ENCODE results near the gene TRPV6. TPM values are rescaled to one million over a fixed set of nuclear protein-coding genes. Genes with fewer than 3 reads are reported as not detected.

The TRPV6 gene
- total RNA-seq, 1 experiment from 2014 or later: not detected

DNA sequence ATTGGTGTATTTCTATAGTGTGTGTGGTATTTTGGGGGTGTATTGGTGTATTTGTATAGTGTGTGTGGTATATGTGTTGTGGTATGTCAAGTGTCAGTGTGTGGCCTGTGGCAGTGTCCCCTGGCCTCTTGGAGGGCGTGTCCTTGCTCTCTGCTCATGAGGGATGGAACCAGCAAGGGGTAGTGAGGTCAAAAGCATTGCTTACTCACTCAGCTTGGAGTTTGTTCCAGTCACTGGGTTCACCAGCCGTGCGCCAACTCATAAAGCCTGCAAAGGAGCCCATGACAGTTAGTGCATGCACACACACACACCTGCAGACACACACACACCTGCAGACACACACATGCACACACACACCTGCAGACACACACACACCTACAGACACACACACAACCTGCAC is 4.3 kb upstream of the TRPV6 start:
- Histone ChIP-seq H3K27me3 (replicated peaks; ENCODE audit: insufficient read depth, low read depth, low read length, poor library complexity) (peaks cover 4% of the 10 kb centered on the region), H3K27ac (ENCODE audit: low read depth, low read length, poor library complexity, severe bottlenecking) (no peak overlapping the region), H3K4me3 (ENCODE audit: low read depth, low read length, poor library complexity, severe bottlenecking) (no peak overlapping the region), H3K36me3 (ENCODE audit: insufficient read depth, low read length, poor library complexity, severe bottlenecking) (no peaks in the 10 kb centered on the region), H3K4me1 (ENCODE audit: insufficient read depth, low read length, poor library complexity, severe bottlenecking) (no peaks in the 10 kb centered on the region), H3K9me3 (ENCODE audit: low read depth, low read length, poor library complexity, severe bottlenecking) (no peaks in the 10 kb centered on the region)
- CTCF ChIA-PET: no interaction called here
- no TSS peak for BruUV-seq (replicated peaks)
- DNase-seq (ENCODE audit: low spot score): no peak
- TF ChIP-seq CTCF (conservative IDR thresholded peaks at IDR 0.05; ENCODE audit: low read depth, low read length) (no peak), EZH2 (IDR thresholded peaks at IDR 0.05; ENCODE audit: borderline replicate concordance, low read depth, low read length, poor library complexity, severe bottlenecking) (no peak)
- POLR2A ChIA-PET (ENCODE audit: low non-redundant PET): no interaction called here
- intact Hi-C loops (cut with micrococcal nuclease; ENCODE audit: unreplicated experiment): no loop called here

GRCh38 chr7:142887282-142888015 is 1.9 kb upstream of the TRPV6 start:
- Histone ChIP-seq H3K4me3 (ENCODE audit: low read depth, low read length, poor library complexity, severe bottlenecking) (no peak overlapping the region), H3K9me3 (ENCODE audit: low read depth, low read length, poor library complexity, severe bottlenecking) (no peaks in the 10 kb centered on the region), H3K27me3 (replicated peaks; ENCODE audit: insufficient read depth, low read depth, low read length, poor library complexity) (peaks cover 16% of the 10 kb centered on the region), H3K36me3 (ENCODE audit: insufficient read depth, low read length, poor library complexity, severe bottlenecking) (no peaks in the 10 kb centered on the region), H3K4me1 (ENCODE audit: insufficient read depth, low read length, poor library complexity, severe bottlenecking) (no peaks in the 10 kb centered on the region), H3K27ac (ENCODE audit: low read depth, low read length, poor library complexity, severe bottlenecking) (no peak overlapping the region)
- POLR2A ChIA-PET (ENCODE audit: low non-redundant PET): no interaction called here
- no TSS peak for BruUV-seq (replicated peaks)
- DNase-seq (ENCODE audit: low spot score): no peak
- TF ChIP-seq EZH2 (IDR thresholded peaks at IDR 0.05; ENCODE audit: borderline replicate concordance, low read depth, low read length, poor library complexity, severe bottlenecking) (no peak), CTCF (conservative IDR thresholded peaks at IDR 0.05; ENCODE audit: low read depth, low read length) (no peak)
- CTCF ChIA-PET: no interaction called here
- intact Hi-C loops (cut with micrococcal nuclease; ENCODE audit: unreplicated experiment): no loop called here

- TF ChIP-seq CTCF (conservative IDR thresholded peaks at IDR 0.05; ENCODE audit: low read depth, low read length): no peak
- no peak for TF ChIP-seq EZH2 (IDR thresholded peaks at IDR 0.05; ENCODE audit: borderline replicate concordance, low read depth, low read length, poor library complexity, severe bottlenecking)
- Histone ChIP-seq H3K4me3 (ENCODE audit: low read depth, low read length, poor library complexity, severe bottlenecking) (no peak overlapping the region), H3K27me3 (replicated peaks; ENCODE audit: insufficient read depth, low read depth, low read length, poor library complexity) (peaks cover 22% of the 10 kb centered on the region), H3K27ac (ENCODE audit: low read depth, low read length, poor library complexity, severe bottlenecking) (no peak overlapping the region), H3K4me1 (ENCODE audit: insufficient read depth, low read length, poor library complexity, severe bottlenecking) (no peaks in the 10 kb centered on the region), H3K36me3 (ENCODE audit: insufficient read depth, low read length, poor library complexity, severe bottlenecking) (no peaks in the 10 kb centered on the region), H3K9me3 (ENCODE audit: low read depth, low read length, poor library complexity, severe bottlenecking) (no peaks in the 10 kb centered on the region)
- intact Hi-C loops (cut with micrococcal nuclease; ENCODE audit: unreplicated experiment): no loop called here
- ChIA-PET POLR2A (ENCODE audit: low non-redundant PET) (no interaction called here), CTCF (no interaction called here)
- no peak for DNase-seq (ENCODE audit: low spot score)
- no TSS peak for BruUV-seq (replicated peaks)
Measured at GRCh38 chr7:142886866-142887265, 1.3 kb upstream of the TRPV6 start.

All from A673 (cell line).